Ishikawa (cell line): Measurements from ENCODE around the gene KCTD5.

Experiments
- CEBPB ChIP-seq: IDR thresholded peaks from 2 replicates; pipeline ENCODE4 v1.6.1; 2012
- CREB1 ChIP-seq: IDR thresholded peaks from 2 replicates; pipeline ENCODE4 v1.6.1; 2012; ENCODE audit warnings: low read depth
- EP300 ChIP-seq: IDR thresholded peaks from 2 replicates; pipeline ENCODE4 v1.6.1; 2012; ENCODE audit warnings: borderline replicate concordance
- FOXM1 ChIP-seq: IDR thresholded peaks from 2 replicates; pipeline ENCODE4 v1.6.1; 2012; ENCODE audit warnings: low read depth, borderline replicate concordance
- MAX ChIP-seq: IDR thresholded peaks from 2 replicates; pipeline ENCODE4 v1.6.1; 2012
- NFIC ChIP-seq: IDR thresholded peaks from 2 replicates; pipeline ENCODE4 v1.6.1; 2012
- RAD21 ChIP-seq: IDR thresholded peaks from 2 replicates; pipeline ENCODE4 v1.6.1; 2012; ENCODE audit warnings: low read depth
- REST ChIP-seq: IDR thresholded peaks from 2 replicates; pipeline ENCODE4 v1.6.1; 2012; ENCODE audit warnings: low read depth, mild to moderate bottlenecking
- TAF1 ChIP-seq: IDR thresholded peaks from 2 replicates; pipeline ENCODE4 v1.6.1; 2012; ENCODE audit warnings: low read depth, mild to moderate bottlenecking
- TCF12 ChIP-seq: IDR thresholded peaks from 2 replicates; pipeline ENCODE4 v1.6.1; 2012; ENCODE audit warnings: low read depth
- YY1 ChIP-seq: IDR thresholded peaks from 2 replicates; pipeline ENCODE4 v1.6.1; 2012; ENCODE audit warnings: low read depth
- ZBTB7A ChIP-seq: IDR thresholded peaks from 2 replicates; pipeline ENCODE4 v1.6.1; 2012; ENCODE audit warnings: low read depth

GRCh38 chr16:2712546-2712945, 30.2 kb downstream of the KCTD5 start:
- TF ChIP-seq REST = no peak
- TF ChIP-seq TAF1 = no peak
- TF ChIP-seq CREB1 = no peak
- TF ChIP-seq RAD21 = no peak
- no peak for TF ChIP-seq TCF12
- no peak for TF ChIP-seq NFIC
- no peak for TF ChIP-seq YY1
- TF ChIP-seq MAX = no peak
- TF ChIP-seq ZBTB7A = no peak
- no peak for TF ChIP-seq EP300
- no peak for TF ChIP-seq FOXM1
- no peak for TF ChIP-seq CEBPB
